VCaP (cell line): ENCODE results near the gene TOE1.

Experiments used
- H3K27ac ChIP-seq: fragments of 450-650 bp; 2 replicates; pipeline ENCODE4 v1.5.1; 2017
- TF ChIP-seq, protein P1 (sequence below): fragments of 450-650 bp; conservative IDR thresholded peaks from 2 replicates; pipeline ENCODE4 v1.5.1; 2017; ENCODE audit warnings: mild to moderate bottlenecking, moderate library complexity

Gene TOE1

DNA sequence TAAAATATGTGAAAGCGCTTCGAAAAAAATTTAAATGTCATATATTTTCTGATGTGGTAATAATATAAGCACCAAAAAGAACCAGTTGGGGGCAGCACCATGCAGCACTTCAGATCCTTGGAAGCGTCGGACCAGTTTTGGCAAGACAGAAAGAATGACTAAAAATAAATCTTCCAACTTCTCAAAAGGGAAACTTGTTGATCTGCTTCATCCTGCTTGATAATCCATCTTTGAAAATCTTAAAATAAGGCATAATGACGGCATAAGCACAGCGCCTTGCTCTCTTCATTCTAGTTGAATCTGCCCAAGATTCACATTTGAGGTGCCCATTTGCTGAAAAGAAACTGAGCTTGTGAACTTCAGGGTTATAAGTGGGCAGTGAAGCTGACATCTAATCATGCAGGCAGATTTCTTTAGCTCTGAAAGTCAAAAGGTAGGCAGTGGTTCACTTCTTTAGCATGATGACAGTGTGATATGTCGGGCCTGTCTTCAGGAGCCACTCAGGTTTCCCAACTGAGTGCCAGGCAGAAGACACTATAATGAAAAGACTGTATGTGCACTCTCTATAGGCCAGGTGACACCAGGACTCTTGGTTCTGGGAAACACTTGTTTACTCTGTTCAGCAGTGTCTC, 20.0 kb downstream of the TOE1 start:
- peak overlapping the region; percentile 78 for H3K27ac ChIP-seq

DNA sequence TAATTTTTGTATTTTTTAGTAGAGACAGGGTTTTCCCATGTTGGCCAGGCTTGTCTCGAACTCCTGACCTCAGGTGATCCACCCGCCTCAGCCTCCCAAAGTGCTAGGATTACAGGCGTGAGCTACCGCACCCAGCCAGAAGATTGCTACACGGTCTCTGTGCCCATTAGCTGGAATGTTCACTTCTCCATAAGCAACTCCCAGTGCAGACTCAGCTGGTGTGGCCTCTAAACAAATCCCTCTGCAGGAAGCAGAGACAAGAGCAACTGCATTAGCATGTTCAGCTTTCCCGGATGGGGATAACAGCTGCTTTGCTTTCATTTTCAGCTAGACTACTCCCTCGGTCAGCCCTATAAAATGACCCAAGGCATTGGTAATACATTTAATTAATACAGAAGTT, 21.0 kb downstream of the TOE1 start:
- peak overlapping the region; percentile 78 for H3K27ac ChIP-seq

More for the DNA sequence above, 20.0 kb downstream of the TOE1 start:
- TF ChIP-seq, protein P1, sequence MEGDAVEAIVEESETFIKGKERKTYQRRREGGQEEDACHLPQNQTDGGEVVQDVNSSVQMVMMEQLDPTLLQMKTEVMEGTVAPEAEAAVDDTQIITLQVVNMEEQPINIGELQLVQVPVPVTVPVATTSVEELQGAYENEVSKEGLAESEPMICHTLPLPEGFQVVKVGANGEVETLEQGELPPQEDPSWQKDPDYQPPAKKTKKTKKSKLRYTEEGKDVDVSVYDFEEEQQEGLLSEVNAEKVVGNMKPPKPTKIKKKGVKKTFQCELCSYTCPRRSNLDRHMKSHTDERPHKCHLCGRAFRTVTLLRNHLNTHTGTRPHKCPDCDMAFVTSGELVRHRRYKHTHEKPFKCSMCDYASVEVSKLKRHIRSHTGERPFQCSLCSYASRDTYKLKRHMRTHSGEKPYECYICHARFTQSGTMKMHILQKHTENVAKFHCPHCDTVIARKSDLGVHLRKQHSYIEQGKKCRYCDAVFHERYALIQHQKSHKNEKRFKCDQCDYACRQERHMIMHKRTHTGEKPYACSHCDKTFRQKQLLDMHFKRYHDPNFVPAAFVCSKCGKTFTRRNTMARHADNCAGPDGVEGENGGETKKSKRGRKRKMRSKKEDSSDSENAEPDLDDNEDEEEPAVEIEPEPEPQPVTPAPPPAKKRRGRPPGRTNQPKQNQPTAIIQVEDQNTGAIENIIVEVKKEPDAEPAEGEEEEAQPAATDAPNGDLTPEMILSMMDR = peak; percentile 81

DNA sequence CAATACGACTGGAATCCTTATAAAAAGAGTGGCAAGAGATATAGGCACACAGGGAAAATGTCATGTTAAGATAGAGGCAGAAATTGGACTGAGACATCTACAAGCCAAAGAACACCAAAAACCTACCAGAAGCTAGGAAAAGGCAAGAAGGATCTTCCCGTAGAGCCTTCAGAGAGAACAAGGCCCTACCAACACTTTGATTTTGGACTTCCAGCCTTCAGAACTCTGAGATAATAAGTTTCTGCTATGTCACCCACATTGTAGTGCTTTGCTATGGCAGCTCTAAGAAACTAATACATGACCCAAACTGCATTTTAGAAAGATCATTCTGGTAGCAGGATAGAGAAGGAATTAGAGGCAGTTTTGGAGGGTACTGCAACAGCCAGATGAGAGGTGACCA, 24.3 kb downstream of the TOE1 start:
- TF ChIP-seq, protein P1 = no peak
- H3K27ac ChIP-seq = no peak overlapping the region

DNA sequence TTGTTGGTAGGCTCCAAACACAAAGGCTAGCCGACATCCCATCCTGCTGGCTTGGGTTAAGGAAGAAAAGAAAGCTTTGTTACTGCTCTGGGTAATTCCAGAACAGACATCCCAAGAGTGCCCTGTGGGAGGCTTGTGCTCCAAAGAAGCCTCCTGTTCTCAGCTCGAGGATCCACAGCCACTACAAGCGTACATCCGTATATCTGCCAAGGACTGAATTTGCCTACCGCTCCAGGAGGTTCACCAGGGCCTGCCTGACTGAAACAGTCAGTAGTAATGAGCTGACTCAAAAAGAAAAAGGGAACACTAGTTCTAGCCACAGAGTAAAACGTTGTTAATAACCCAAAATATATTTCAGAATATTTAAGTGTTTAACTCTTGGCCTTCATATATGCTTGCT, 25.1 kb downstream of the TOE1 start:
- H3K27ac ChIP-seq = no peak overlapping the region
- TF ChIP-seq, protein P1 = no peak

DNA sequence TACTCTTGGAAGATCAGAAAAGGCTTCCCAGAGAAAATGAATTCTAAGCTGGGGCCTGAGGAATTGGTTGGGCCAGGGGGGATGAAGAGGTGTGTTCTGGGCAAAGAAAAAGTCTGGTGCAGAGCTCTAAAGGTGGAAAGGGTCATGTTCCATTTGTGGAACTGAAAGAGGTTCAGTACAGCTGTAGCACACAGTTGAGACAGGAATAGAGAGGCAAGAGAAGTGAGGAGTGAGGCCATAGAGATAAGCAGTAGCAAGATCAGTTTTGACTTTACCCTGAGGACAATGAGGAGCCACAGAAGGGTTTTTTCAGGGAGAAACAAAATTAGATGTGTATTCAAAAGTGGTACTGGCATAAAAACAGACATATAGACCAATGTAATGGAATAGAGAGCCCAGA, 30.6 kb downstream of the TOE1 start:
- no peak overlapping the region for H3K27ac ChIP-seq
- TF ChIP-seq, protein P1 = no peak

DNA sequence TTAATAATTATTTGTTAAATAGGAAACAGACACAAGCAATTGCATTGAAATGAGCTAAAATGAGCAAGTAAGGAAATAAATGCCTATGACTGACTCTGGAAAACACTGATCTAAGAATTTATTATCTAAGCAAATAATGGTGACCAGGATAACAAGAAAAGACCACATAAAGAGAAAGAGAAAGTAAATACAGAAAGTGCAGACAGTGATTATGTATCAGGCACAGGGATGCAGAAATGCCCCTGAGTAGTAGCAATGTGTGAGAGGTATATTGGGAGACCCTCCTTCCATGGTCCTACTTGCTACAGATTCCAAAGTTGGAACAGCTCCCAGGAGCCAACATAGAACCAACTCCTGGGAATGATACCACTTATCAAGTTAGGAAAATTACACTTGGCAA, 33.6 kb downstream of the TOE1 start:
- TF ChIP-seq, protein P1 = no peak
- peak overlapping the region; percentile 58 for H3K27ac ChIP-seq

DNA sequence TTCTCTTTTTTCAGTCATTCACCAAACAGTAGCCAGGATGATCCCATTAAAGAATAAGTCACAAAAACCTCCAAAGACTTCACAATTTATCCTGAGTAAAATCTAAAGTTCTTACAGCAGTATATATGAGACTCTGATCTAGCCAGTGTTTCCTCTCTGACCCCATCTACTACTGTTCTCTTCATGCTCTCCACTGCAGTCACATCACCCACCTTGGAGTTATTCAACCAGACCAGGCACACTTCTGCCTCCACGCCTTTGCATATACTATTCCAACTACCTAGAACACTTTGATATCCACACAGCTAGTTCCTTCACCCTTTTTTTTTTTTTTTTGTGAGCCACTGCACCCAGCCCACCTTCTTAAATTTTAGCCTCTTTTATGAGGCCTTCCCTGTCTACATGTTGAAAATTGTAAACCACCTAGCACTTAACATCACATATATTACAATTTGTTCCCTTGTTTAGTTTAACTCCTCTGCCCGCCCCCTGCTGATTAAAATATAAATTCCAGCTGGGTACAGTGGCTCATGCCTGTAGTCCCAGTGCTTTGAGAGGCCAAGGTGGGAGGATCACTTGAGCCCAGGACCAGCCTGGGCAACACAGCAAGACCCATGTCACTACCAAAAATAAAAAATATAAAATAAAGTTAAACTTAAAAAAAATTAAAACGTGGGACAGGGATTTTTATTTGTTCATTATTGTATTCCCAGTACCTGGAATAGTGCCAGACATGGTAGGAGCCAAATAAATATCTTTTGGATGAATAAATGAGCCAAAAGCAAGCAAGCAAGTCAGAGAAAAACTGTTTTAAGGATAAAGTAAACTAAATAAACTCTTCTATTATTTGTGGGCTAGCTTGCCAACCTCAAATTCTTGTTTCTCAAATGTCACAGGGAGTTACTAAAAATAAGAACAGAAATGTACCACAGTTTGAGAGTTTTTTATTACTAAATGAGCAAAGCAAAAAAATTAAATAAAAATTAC, 35.4 kb downstream of the TOE1 start:
- TF ChIP-seq, protein P1 = no peak
- H3K27ac ChIP-seq = peak overlapping the region; percentile 58
